Testis (tissue), 3 donors: ENCODE results near the gene ELK3. TPM values are rescaled to one million over a fixed set of nuclear protein-coding genes. Genes with fewer than 3 reads are reported as not detected.

Experiments used
- DNase-seq: peaks from one replicate; pipeline ENCODE4 v3.0.0-alpha.2; 2019
- H3K27ac ChIP-seq, 2 donors: fragments of 200-600 bp; sonication (generic); one replicate each; pipeline ENCODE4 v1.5.1; 2019
- H3K27me3 ChIP-seq: fragments of 200-600 bp; sonication (generic); one replicate; pipeline ENCODE4 v1.5.1; 2019
- H3K36me3 ChIP-seq: fragments of 200-600 bp; sonication (generic); one replicate; pipeline ENCODE4 v1.5.1; 2017; ENCODE audit warnings: low read depth; ENCODE audit errors: missing control alignments
- H3K4me1 ChIP-seq: fragments of 200-600 bp; sonication (generic); one replicate; pipeline ENCODE4 v1.5.1; 2019
- H3K4me3 ChIP-seq, 2 donors: fragments of 200-600 bp; sonication (generic); one replicate each; pipeline ENCODE4 v1.5.1; 2017 to 2019
- H3K9me3 ChIP-seq: fragments of 200-600 bp; sonication (generic); one replicate; pipeline ENCODE4 v1.5.1; 2017
- CTCF ChIP-seq, 3 experiments: fragments of 450-650 bp in 2 of 3; fragments of 200-600 bp in 1 of 3; sonication (generic) in 1 of 3; IDR thresholded peaks; one replicate each; pipeline ENCODE4 v1.5.1; 2016 to 2019; ENCODE audit warnings: antibody characterized with exemption in 3 of 3, mild to moderate bottlenecking in 2 of 3, moderate library complexity in 1 of 3
- POLR2A ChIP-seq: fragments of 450-650 bp; IDR thresholded peaks from one replicate; pipeline ENCODE4 v1.6.1; 2017; ENCODE audit warnings: antibody characterized with exemption, mild to moderate bottlenecking, moderate library complexity
- WGBS, 2 donors: methylation state at CpG; one replicate each; pipeline ENCODE4 v1.1.5; 2018; 5-methylcytosine and 5-hydroxymethylcytosine counted together
- intact Hi-C: fragments of 100-400 bp; cut with DNase I; formaldehyde crosslinking; loops from one replicate; pipeline ENCODE4 v1.15.1; 2023; ENCODE audit warnings: low total_unique reads
- polyA plus RNA-seq: library from polyadenylated mRNA; stranded (reverse); fragments of 350-450 nt; fragmentation: Illumina TruSeq; extraction: RNeasy Lipid Tissue Mini Kit (QIAGEN cat#74804); gene quantifications from one replicate; pipeline ENCODE4 v1.2.3, GENCODE V29; 2014; ENCODE audit warnings: low read depth, low replicate concordance; ENCODE audit not compliant: insufficient read depth
- total RNA-seq, 2 donors: library from RNA; depleted of rRNA; stranded (reverse); fragments of >200 nt; gene quantifications; one replicate each; pipeline ENCODE4 v1.2.3, GENCODE V29; 2016

The ELK3 gene
- total and polyA plus RNA-seq, 3 donors from 2014 or later = 11.3 to 17.1 (median 15.4) TPM

GRCh38 chr12:96236221-96236822 is 42.1 kb downstream of the ELK3 start:
- TF ChIP-seq CTCF (IDR thresholded peaks at IDR 0.05) (no peak), POLR2A (no peak)
- WGBS, 2 donors = 60 to 70% methylated on average over 18 of the region's 18 CpGs
- intact Hi-C loops = no loop called here
- Histone ChIP-seq H3K27ac (no peak overlapping the region), H3K9me3 (no peaks in the 10 kb centered on the region), H3K4me1 (peaks cover 41% of the 10 kb centered on the region), H3K27me3 (no peaks in the 10 kb centered on the region), H3K36me3 (no peaks in the 10 kb centered on the region), H3K4me3 (no peak overlapping the region)
- DNase-seq = peak; percentile 29

- intact Hi-C loops = no loop called here
- 80 to 85% methylated on average over 7 of the region's 7 CpGs for WGBS, 2 donors
- no peak for DNase-seq
- peaks cover 41% of the 10 kb centered on the region for H3K4me1 ChIP-seq
- no peaks in the 10 kb centered on the region for H3K36me3 ChIP-seq
- TF ChIP-seq CTCF (IDR thresholded peaks at IDR 0.05) (no peak), POLR2A (no peak)
- no peaks in the 10 kb centered on the region for H3K27me3 ChIP-seq
- no peak overlapping the region for H3K4me3 ChIP-seq
- H3K9me3 ChIP-seq = no peaks in the 10 kb centered on the region
- peak overlapping the region in 1 of 2 donors; percentile 7 for H3K27ac ChIP-seq
Measured at GRCh38 chr12:96237035-96237434, 42.9 kb downstream of the ELK3 start.

GRCh38 chr12:96237465-96238077 is 43.4 kb downstream of the ELK3 start:
- Histone ChIP-seq H3K4me1 (peaks cover 41% of the 10 kb centered on the region), H3K4me3 (no peak overlapping the region)

GRCh38 chr12:96238336-96239047 is 44.3 kb downstream of the ELK3 start:
- no peak for DNase-seq
- Histone ChIP-seq H3K36me3 (no peaks in the 10 kb centered on the region), H3K27me3 (no peaks in the 10 kb centered on the region), H3K27ac (peak overlapping the region in 1 of 2 donors; percentile 7), H3K4me1 (peaks cover 37% of the 10 kb centered on the region), H3K4me3 (no peak overlapping the region), H3K9me3 (no peaks in the 10 kb centered on the region)
- no peak for TF ChIP-seq CTCF (IDR thresholded peaks at IDR 0.05)
- no peak for TF ChIP-seq POLR2A
- intact Hi-C loops = no loop called here
- 40 to 73% methylated on average over 5 to 13 of the region's 13 CpGs for WGBS, 2 donors

More at GRCh38 chr12:96237465-96238077, 43.4 kb downstream of the ELK3 start:
- DNase-seq = peak; percentile 61
- Histone ChIP-seq H3K36me3 (no peaks in the 10 kb centered on the region), H3K27me3 (no peaks in the 10 kb centered on the region), H3K9me3 (no peaks in the 10 kb centered on the region), H3K27ac (peak overlapping the region in 1 of 2 donors; percentile 7)
- intact Hi-C loops = no loop called here
- WGBS, 2 donors = 31 to 41% methylated on average over 9 of the region's 9 CpGs
- TF ChIP-seq CTCF (IDR thresholded peaks at IDR 0.05) (no peak), POLR2A (no peak)
